Pulmonary artery endothelial cell (primary cell): Measurements from ENCODE around the gene FKBP5. TPM values are rescaled to one million over a fixed set of nuclear protein-coding genes. Genes with fewer than 3 reads are reported as not detected.
A peak's percentile ranks its signal among the peaks of the same experiment; 100 is the strongest.
"Not testable (repeated sequence)": the region's sequence is repeated elsewhere in the genome, so short reads cannot be mapped to it uniquely, and the experiment has no call there.

Experiments used
- DNase-seq: peaks from one replicate; pipeline ENCODE4 v3.0.0-alpha.2; 2011; ENCODE audit warnings: low read depth, low spot score
- total RNA-seq: library from RNA; depleted of rRNA; stranded (reverse); fragments of >200 nt; gene quantifications from 2 replicates; pipeline ENCODE4 v1.2.3, GENCODE V29; 2014

FKBP5 gene
- total RNA-seq, 1 donor from 2014 or later = 67.2 TPM

- DNase-seq = no peak
Observed at GRCh38 chr6:35622283-35622682, 66.4 kb downstream of the FKBP5 start.

DNA sequence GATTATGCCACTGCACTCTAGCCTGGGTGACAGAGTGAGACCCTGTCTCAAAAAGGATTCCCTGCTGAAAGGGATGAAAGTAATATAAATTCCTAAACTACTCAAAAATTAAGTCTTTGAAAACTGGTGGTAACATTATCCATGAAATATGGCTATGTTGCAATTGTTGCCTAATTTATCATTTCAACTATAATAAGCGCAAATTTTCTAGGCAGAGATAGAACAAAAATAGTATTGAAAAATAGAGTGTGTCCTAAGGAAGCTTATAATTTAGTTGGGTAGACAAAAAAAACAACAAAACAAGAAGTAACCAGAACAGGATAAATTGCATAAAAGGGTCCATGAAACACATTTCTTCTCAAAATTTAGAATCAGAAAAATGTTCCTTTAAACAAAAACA, 68.0 kb downstream of the FKBP5 start:
- DNase-seq = no peak

DNA sequence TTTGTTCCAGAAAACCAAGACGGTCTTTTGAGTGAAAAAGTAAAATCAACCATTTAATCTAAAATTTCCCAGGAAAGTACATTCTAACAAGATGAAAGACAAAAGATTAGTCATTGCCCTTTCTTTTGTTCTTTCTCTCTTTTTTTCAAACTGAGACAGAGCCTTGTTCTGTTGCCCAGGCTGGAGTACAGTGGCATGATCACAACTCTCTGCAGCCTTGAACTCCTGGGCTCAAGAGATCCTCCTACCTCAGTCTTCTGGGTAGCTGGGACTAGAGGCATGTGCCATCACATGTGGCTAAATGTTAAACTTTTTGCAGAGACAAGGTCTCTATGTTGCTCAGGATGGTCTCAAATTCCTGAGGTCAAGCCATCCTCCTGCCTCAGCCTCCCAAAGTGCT, 75.0 kb downstream of the FKBP5 start:
- no peak for DNase-seq

DNA sequence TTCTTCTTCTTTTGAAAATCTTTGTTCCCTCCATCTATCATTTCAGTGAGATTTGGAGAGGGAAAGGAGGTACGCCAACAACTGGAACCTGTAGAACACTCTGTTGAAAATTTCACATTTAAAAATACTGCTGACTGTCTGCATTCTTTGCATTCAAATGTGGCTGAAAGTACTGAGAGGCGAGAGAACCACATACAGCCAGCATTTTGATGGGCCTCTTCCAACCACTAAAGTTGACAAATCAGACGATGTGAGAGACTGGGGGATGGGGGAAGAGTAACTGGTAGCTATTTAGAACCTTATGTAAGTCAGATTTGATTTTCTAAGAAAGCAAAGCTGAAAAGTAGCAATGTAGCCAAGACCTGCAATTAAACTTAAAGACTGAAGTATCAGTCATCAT, 77.5 kb downstream of the FKBP5 start:
- no peak for DNase-seq

DNA sequence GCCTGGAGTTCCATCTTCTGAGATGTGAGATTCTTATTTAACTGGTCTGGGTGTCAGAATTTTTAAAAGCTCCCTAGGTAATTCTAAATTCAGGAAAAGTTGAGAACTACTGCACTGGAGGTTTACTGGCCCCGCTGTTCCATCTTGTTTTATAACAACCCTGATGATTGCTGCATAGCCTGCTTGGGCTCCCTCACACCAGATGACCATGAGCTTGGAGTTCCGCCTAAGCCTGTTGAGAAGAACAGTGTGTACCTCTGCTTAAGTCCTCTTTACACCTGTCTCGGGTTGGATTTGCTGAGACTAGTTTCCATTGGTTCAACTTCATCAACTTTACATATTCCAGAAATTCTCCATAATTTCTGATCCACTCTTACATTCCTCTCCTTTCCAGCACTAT, 77.9 kb downstream of the FKBP5 start:
- DNase-seq = no peak

DNA sequence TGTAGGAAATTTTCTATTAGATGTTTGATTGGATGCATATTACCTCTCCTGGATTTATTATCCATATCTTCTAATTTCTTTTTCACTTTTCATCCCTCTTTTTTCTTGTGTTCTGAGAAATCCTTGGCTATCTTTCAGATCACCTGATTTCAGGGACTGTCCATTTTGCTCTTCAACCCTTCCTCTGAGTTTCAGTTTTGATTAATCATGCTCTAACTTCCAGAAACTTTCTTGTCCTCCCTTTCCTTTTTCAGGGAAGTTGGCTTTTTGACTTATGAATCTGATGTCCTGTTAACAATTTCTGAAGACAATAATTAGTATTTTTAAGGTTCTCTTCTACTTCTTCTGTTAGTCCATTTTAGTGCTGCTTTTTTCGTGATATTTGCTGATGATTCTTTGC, 79.1 kb downstream of the FKBP5 start:
- no peak for DNase-seq

DNA sequence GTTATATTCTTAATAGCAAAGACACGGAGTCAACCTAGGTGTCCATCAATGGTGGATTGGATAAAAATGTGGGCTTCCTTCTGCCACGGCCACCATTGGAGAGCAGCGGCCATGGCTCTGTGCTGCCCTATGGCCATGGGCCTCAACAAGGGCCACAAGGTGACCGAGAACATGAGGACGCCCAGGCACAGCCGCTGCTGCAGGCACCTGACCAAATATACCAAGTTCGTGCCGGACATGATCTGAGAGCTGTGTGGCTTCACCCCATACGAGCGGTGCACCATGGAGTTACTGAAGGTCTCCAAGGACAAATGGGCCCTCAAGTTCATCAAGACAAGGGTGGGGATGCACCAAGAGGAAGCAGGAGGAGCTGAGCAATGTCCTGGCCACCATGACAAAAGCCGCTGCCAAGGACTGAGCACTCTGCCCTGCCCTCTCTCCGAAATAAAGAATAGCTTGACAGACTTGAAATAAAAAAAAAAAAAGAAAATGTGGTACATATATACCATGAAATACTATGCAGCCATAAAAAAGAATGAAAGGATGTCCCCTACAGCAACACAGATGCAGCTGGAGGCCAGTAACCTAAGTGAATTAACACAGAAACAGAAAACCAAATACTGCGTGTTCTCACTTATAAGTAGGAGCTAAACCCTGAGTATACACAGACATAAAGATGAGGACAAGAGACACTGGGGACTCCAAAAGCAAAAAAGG, 81.0 kb downstream of the FKBP5 start:
- no peak for DNase-seq

DNA sequence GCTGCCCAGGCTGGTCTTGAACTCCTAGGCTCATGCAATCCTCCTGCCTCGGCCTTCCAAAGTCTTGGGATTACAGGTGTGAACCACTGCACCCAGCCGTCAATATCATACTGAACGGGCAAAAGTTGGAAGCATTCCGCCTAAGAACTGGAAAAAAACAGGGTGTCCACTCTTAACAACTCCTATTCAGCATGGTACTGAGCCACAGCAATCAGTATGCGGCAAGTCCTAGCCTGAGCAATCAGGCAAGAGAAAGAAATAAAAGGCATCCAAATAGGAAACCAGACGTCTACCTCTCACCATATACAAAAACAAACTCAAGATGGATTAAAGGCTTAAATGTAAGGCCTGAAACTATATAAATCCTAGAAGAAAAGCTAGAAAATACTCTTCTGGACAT, 83.1 kb downstream of the FKBP5 start:
- no peak for DNase-seq

- DNase-seq = no peak
Observed at GRCh38 chr6:35603326-35604202, 85.2 kb downstream of the FKBP5 start.

DNA sequence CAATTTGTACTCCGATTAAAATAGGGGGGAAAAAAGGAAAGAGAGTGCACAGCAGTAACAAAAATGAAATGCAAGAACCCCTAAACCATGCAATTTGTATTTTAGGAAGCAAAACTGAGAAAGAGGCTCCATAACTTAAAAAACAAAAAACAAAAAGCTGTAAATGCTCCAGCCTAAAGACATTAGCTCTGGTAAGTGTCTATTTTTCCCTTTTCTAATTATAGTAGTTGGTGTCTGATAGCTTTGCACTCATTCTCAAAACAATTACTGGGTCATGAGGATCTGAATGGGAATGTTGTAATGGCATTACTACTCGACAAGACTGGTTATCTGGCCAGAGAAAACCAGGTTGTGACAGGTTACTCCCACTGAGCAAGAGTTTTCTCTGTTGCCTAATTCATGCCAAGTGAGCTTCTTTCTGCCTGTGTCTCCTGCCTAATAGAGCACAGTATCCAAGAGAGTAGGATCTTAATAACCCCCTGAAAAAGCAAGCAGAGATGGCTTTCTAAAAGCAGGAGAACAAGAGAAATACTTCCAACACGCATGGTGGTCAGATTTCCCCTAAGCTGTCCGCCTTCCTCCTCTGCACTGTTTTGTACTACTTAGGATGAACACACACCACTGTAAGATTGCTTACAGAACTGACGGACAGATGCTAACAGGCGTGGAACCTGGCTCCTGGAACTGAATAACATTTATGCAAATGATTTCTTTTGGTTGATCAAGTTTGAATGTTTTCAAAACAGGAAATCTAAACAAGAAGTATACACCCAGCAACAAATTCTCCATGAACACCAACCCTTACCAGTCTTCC, 86.4 kb downstream of the FKBP5 start:
- no peak for DNase-seq

DNA sequence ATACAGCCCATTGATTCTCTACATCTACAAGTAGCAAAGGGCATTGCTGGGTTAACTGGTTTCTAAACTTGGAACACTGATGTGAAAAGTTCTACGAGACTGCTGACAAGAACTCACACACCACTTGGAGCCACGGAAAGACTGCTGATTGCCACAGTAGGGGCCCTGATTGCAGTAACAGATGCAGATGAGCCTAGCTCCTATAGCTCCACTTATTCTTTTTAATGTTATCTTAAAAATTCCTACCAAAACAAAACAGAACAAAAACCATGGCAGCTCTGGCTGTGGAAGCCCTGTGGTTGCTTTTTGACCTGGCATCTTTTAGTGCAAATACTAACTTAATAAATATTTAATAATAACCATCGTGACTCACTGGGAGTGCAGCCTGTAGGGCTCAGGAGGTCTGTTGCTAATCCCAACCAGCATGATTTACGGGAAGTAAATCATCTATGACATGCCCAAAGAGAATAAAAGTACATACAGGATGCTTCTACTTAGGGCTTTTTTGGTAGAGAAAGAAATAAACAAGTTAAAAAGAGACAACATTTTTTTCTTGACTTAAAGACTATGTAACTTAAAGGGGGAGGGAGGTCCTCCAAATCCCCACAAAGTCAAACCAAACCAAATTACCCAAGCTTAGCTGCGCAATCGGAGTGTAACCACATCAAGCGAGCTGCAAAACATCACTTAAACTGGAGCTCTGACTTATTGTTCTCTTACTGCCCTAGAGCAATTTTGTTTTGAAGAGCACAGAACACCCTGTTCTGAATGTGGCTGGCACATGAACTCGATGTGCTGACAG, 87.2 kb downstream of the FKBP5 start:
- no peak for DNase-seq

GRCh38 chr6:35600659-35601125, 88.0 kb downstream of the FKBP5 start:
- no peak for DNase-seq

GRCh38 chr6:35599761-35600658, 88.7 kb downstream of the FKBP5 start:
- DNase-seq = no peak

GRCh38 chr6:35598621-35599020, 90.1 kb downstream of the FKBP5 start:
- DNase-seq = not testable (repeated sequence)

DNA sequence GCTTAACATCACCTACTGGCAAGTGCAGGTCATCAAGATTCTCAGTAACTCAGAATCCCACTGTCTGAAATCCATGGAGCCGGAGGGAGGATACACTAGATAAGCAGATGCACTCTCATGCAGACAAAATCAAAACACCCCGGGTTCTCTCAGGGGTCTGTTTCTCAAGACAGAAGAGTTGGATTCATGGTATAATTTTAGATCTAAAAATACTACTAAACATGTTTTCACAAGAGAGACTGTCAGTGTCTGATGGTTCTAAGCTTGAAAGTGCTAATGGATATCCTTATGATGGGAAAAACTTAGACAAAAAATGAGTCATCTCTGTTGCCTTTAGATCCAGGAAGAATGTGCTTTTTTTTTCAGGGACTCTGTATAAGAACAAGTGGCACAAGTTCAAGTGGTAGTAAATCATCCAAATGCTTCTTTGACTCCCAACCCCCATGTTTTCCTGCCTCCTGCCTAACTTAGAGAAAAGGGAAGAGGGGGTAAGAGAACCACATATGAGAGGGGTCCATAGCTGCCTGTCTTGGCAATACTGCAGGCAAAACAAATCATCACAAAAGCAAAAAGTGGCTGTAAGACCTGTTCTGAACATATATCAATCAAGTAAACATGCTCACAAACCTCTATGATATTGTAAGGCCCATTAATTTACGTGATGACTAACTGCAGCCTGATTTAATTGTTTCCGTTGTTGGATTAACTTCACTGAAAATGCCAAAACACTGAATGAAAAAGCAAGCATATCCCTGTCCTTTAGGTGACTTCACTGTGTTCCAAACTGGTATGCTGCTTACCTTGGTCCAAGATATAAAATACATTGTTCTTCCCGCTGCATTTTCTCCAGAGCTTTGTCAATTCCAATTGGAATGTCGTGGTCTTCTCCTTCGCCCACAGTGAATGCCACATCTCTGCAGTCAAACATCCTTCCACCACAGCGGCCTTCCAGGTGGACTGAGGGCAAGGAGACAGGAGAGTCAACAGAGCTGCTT, 92.0 kb downstream of the FKBP5 start:
- peak; percentile 71 for DNase-seq

DNA sequence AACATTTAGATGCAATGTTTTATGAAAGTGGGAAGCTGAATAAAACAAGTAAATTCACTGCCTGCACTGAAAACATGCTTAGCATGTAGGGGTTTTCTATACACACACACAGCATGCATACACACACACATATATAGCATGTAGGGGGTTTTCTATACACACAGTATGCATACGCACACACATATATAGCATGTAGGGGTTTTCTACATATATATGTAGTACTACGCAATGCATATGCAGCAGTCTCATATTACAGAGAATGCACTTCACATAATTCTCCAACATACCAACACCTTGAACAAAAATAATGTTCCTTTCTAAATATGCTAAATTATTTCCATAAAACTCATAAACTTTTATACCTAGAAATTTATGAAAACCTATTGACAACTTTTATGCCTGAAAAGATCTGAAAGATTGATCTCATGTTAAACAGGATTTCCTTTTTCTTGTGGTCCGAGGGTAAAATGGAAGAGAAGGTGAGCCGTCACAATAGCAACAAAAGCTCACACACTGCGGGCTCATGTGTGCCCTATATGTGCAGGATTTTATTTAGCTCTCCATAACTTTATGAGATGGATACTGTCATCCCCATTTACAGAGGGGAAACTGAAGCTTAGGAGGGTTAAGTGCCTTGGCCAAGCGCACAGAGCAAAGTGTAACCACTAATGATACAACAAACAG, 94.1 kb downstream of the FKBP5 start:
- DNase-seq = no peak

GRCh38 chr6:35592178-35592577, 96.5 kb downstream of the FKBP5 start:
- DNase-seq = no peak

DNA sequence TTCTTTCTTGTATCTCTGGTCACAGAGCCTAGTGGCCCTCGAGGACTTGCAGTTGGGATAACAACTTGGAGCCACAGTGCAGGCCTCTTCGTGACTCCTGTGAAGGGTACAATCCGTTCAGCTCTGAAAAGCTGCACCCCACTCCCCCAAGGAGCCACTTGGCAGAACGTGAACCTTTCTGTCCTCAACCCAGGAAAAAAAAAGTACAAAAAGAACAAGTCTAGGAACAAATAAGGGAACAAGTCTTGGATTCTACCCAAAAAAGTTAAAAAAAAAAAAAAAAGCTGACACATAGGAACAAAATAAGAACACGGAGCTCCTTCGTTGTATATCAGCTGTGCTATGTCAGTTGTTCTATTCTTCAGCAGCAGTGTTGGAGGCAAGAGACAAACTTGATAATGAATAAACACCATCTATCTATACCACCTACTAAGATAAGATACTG, 98.1 kb downstream of the FKBP5 start:
- no peak for DNase-seq
